Activated CD4-positive, alpha-beta T cell treated with anti-CD3 and anti-CD28 coated beads, Interleukin-2, Interleukin-4, amounts not matched to agents 100 ng/mL and 50 ng/mL, durations not matched to agents 16 hours and 8 hours (primary cell): ENCODE measurements around the gene GPR62.
"Not testable (repeated sequence)": the region's sequence is repeated elsewhere in the genome, so short reads cannot be mapped to it uniquely, and the experiment has no call there.

ENCODE experiments used
- DNase-seq: peaks from one replicate; pipeline ENCODE4 v3.0.0-alpha.2; 2020; ENCODE audit warnings: low spot score

The GPR62 gene

GRCh38 chr3:51992017-51992682, 37.0 kb downstream of the GPR62 start:
- no peak for DNase-seq

DNA sequence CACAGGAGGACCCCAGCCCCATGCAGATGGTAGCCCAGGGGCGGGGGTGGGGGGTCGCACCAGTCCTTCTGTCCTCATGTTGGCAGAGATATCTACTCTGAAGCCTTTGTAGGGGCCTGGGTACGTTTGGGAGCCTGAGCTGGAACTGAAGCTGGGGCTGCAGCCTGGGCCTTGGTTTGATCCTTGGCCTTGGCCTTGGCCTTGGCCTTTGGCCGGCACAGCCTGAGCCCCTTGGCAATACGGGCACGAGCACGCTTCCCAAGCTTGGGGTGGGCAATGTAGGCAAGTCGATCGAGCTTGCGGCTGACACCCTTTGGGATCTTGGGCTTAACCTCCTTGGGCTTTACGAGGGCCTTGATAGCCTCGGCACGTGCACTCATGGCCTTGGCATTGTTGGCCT, 38.5 kb downstream of the GPR62 start:
- not testable (repeated sequence) for DNase-seq

DNA sequence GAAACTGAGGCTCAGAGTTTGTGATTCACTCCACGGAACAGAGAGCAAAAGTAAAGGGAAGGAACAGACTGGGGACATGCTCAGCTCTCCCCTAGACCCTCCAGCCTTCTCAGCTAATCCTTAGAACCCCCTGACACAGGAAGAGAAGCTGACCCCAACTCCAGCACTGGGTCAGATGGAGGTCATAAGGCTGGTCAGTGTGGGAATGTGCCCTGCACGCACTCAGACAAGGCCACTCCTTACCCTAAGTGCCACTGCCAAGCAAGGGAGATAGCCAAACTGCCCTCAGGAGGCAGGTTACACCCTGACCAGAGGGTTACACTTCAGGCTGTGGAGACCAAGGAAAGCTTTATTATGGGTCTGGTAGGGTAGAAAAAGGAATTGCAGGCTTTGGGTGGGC, 39.3 kb downstream of the GPR62 start:
- DNase-seq: no peak

DNA sequence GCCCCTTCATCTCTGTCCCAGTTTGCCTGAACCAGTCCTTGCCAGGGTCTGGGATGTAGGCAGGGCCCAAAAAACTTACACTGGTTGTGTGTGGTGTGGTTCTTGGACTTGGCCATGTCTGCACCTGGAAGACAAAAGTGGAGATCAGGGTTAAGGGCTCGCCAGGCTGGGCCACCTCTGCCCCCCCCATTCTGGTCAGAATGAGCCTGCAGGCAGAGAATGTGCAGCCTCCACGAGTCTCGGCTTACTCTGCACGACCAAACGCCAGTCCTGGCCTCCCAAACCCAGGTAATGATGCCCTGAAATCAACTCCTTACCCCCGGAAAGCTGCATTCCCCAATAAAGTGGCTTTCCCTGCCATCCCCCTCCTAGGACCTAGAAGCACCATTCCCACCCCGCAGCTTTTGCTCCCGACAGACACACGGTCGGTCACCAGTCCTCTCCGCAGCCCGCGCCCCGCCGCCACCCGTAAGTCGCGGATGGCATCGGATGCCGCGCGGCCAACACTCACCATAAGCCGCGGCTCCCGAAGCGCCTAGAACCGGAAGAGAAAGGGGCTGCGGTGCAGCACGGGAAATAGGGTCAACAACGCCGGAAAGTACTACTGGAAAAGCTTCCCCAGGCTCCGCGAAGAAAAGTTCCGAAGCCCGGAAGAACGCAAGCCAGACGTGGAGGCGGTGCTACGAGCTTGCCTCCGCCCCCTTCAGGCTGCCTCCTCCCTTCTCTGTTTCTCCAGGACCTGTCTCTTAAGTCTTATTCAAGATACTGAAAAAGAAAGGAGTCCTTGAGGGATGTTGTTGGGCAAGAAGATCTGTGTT, 40.4 kb downstream of the GPR62 start, which contains the start of gene RPL29:
TSS of gene RPL29 (minus strand) at position 550 of the 818 bp plus-strand sequence. CDS start at position 116, 434 bp downstream.
- peak; percentile 95 for DNase-seq

- DNase-seq: no peak
Measured at GRCh38 chr3:51997172-51997571, 42.0 kb downstream of the GPR62 start.

DNA sequence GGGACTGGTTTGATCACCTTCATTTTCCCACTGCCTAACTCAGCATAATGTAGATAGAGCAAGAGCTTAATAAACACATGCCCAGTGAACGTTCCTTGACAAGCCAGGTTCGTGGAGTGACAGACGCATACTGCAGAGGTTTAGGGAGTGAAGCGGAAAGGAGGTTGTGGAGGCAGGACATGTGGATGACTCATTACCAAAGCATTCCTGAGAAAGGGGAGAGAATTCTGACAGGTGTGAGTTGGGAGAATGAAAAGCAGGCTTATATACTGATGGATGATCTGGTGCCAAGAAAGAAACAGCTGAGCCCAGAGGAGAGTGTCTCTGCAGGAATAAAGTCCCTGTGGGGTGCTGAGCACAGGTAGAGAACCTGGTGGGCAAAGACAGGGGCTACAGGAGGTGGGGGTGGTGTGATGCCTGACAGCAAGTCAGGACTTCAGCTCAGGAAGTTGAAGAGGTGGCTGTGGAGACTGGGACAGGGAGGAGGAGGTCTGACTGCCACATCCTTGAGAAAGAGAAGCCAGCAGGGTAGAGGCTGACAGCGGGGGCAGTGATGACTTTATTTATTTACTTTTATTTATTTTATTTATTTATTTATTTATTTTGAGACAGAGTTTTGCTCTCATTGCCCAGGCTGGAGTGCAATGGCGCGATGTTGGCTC, 42.9 kb downstream of the GPR62 start:
- no peak for DNase-seq

GRCh38 chr3:51998774-51999173, 43.6 kb downstream of the GPR62 start:
- DNase-seq: no peak

DNA sequence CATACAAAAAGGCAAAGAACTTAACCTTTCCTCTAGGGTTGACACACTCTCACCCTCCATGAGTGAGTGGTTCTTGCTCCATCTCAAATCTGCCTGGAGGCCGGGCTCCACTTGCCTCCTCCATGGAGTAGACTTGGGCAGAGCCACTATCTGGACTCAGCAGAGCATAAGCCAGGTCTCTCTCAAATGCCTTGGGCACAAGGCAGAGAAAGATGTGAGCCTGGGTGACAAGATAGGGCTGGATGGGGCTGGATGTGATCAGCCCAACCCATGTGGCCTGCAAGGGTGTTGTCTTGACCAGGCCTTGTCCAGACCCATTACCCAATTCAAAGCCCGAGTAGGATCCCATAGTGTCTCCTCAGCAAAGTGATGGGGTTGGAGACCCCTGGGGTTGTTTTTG, 44.7 kb downstream of the GPR62 start:
- DNase-seq: no peak

- DNase-seq: peak; percentile 79
Measured at GRCh38 chr3:52001443-52001974, 46.3 kb downstream of the GPR62 start.

DNA sequence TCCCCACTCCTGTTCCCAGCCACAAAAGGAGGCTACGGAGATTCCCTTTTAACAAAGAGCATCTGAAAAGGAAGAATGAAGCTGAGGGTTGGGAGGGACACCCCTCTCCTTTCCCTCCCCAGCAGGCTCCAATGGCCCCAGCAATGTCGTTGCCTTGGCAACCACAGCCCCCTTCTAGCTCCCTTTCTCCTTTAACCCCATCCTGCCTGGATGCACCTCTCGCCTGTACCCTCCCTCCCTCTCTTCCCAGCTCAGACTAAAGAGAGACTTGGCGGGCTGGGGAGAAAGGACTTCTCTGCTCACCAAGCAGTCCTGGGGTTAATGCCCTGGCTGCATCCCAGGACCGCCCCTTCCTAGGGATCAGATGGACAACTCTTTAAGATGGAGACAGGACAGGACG, 47.6 kb downstream of the GPR62 start:
- DNase-seq: no peak

DNA sequence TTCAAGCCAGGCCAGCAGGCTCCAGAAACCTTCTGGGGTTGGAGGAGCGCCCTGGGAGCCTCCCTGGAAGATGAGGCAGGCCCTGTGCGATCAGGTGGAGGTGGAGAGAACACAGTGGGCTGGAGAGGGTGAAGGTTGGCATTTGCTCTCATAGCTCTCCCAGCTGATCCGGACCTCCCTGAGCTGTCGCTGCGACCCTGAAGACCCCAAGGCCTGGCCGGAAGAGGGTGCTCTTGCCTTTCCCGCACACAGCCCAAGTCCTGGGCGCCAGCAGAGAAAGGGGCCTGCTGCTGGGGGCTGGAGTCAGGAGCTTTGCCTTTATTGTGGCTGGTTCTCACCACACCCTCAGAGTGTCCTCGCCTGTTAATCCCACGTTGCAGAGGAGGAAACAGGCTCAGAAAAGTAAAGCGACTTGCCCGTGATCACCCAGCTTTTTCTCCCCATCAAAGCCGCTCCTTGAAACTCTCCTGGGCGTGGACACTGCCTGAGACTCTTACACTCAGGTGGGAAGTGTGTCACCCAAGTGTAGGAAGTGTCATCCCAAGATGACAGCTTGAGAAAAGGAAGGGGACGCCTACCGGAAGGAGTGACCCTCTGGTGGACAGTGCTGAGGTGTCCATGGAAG, 49.1 kb downstream of the GPR62 start:
- no peak for DNase-seq

DNA sequence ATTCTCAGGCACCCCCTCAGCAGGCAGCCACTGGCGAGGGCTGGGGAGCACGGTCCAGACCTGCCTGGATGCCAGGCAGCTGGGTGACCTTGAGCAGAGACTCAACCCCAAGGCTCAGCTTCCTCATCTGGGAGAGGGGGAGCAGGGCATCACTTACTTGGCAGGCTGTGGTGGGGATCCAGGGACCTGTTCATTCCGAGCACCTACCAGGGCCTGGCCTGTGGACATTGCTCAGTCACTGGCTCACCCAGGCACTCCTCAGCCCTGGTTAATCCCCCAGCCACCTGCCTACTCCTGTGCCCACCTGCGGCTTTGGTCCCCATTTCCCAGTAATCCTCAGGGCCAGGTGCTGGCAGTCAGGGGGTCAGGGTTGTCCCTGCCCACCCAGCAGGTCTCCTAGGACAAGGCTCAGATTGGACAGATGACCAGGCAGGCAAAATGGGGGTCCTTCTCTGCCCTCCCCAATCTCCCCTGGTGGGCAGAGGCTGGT, 49.8 kb downstream of the GPR62 start:
- no peak for DNase-seq

GRCh38 chr3:52005571-52005986, 50.4 kb downstream of the GPR62 start:
- no peak for DNase-seq

DNA sequence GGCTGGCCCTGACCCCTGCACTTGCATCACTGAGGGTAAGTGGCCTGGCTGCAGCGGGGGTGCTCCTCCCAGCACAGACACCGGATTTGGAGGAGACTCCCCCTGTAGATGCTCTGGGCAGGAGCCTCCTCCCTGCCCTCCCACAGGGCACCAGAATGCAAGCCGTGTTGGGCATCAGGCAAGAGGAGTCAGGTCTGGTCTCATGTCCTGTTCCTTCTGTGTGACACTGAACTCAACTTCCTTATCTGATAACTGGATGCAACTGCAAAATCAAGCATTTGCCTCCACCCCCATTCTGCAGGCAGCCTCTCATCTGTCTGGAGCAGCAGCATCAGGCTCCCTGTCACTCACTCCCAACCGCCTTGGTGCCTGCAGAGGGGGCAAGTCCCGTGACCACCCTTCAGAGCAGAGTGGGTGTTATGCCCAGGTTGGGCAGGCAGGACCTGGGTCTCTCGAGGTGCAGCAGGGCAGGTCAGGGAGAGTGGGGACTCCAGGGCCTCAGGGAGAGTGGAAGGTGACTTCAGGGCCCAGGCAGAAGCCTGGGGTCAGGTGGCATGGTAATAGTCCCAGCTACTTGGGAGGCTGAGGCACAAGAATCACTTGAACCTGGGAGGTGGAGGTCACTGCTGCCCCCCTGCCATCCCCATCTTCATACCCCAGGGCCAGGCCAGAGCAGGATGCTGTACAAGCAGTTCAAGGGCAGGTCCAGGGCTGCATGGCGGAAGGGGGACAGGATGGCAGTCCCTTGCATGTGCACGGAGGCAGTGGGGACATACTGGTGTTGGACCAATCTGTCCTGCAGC, 51.0 kb downstream of the GPR62 start:
- no peak for DNase-seq

- no peak for DNase-seq
Measured at GRCh38 chr3:52006820-52007133, 51.6 kb downstream of the GPR62 start.
